ENCODE data around the gene GUCA2B. TPM values are rescaled to one million over a fixed set of nuclear protein-coding genes. Genes with fewer than 3 reads are reported as not detected.

Gene GUCA2B
- total RNA-seq, 1 experiment from 2014 or later, result 0.75 TPM

DNA sequence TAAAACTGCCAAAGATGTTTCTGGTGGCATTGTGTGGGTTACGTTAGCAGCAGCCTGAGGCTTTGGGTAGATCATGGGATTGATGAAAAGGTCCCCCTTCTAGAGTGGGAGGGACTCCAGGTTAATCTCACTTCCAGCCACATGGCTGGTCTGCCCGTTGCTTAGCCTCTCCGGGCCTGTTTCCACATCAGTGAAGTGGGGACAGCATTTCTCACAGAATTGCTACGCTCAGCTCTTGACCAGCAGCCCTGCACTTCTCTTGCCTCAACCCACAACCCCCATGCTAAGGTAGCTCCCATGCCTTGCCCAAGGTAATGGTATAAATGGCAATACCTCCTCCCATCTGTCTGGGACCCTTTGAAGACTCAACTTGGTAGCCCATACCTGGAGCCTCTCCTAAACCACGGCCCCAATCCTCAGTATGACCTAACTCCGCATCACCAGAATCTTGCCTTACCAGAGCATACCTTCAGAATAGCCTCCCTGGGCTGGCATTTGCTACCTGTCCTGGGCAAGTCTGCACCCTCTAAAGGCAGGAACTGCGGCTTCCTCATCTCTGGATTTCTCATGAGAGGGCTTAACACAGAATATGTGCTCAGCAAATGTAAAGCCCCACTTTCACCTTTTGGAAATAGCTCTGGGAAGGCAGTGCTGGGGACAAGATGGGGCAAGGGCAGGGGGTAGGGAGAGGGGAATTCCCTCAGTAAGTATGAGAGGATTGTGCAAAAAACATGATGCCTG, 22.3 kb downstream of the GUCA2B start:
- intact Hi-C loops (cut with micrococcal nuclease; ENCODE audit: unreplicated experiment), result loop anchor here (10.0 kb wide), 2 partner anchors 139 to 289 kb away; partner anchors contain the start of gene CCDC30
- Mint-ChIP-seq H3K36me3 (ENCODE audit: insufficient read depth, unreplicated experiment) (peaks cover 45% of the 10 kb centered on the region), H3K4me3 (ENCODE audit: unreplicated experiment) (no peak overlapping the region), H3K4me1 (ENCODE audit: low read depth, unreplicated experiment) (peaks cover 5% of the 10 kb centered on the region), H3K27ac (ENCODE audit: unreplicated experiment) (no peak overlapping the region), H3K9me3 (ENCODE audit: unreplicated experiment) (no peaks in the 10 kb centered on the region), H3K27me3 (ENCODE audit: insufficient read depth, unreplicated experiment) (no peaks in the 10 kb centered on the region)
- ChIA-PET POLR2A (no interaction called here), CTCF (interaction anchor here (1.1 kb wide), 1 partner anchor 203 kb away, joined by 3 read pairs; no protein-coding TSS in a partner anchor)
- no peak for DNase-seq
- BruUV-seq (replicated peaks), result no TSS peak
- Histone ChIP-seq H3K9me3 (no peaks in the 10 kb centered on the region), H3K4me1 (peaks cover 10% of the 10 kb centered on the region; the same call in 1 of the 2 replicates), H3K27me3 (replicated peaks; ENCODE audit: control insufficient read depth, insufficient read depth, low read length) (no peaks in the 10 kb centered on the region), H3K36me3 (ENCODE audit: control insufficient read depth, insufficient read depth, low read length) (peaks cover 1% of the 10 kb centered on the region), H3K4me3 (ENCODE audit: low read depth, low read length) (no peak overlapping the region)
- TF ChIP-seq, protein P1, sequence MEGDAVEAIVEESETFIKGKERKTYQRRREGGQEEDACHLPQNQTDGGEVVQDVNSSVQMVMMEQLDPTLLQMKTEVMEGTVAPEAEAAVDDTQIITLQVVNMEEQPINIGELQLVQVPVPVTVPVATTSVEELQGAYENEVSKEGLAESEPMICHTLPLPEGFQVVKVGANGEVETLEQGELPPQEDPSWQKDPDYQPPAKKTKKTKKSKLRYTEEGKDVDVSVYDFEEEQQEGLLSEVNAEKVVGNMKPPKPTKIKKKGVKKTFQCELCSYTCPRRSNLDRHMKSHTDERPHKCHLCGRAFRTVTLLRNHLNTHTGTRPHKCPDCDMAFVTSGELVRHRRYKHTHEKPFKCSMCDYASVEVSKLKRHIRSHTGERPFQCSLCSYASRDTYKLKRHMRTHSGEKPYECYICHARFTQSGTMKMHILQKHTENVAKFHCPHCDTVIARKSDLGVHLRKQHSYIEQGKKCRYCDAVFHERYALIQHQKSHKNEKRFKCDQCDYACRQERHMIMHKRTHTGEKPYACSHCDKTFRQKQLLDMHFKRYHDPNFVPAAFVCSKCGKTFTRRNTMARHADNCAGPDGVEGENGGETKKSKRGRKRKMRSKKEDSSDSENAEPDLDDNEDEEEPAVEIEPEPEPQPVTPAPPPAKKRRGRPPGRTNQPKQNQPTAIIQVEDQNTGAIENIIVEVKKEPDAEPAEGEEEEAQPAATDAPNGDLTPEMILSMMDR (IDR thresholded peaks at IDR 0.05; ENCODE audit: insufficient read depth in 1 of 2, low read depth in 1 of 2, low read length in 1 of 2, severe bottlenecking in 1 of 2, unreplicated experiment in 1 of 2), result no peak

DNA sequence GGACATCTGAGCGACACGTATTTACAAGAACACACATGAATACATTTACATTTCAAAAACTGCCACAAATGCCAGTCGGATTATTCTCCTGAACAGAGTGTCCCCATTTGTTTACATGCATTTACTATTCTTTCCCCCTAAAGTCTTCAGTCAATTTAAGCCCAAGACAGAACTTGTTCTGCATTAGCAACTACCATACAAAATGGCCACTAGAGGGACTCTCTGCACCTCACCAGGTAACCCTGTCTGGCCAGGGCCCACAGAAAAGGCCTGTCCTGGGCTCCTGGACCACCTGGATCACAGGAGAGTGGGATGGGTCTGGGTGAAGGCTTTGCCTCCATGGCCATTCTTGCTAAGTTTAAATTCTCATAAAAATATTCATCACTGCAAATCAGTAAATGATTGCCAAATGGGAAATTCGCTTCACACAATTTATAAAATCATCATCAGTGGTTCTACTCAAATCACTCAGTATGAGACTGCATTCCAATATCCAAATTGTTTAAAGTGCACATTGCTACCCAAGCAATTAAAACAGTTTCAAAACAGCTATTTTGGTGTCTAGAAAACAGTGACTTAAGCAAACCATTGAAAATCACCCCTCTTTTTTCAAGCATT, 23.8 kb downstream of the GUCA2B start:
- TF ChIP-seq, protein P1 (IDR thresholded peaks at IDR 0.05; ENCODE audit: insufficient read depth in 1 of 2, low read depth in 1 of 2, low read length in 1 of 2, severe bottlenecking in 1 of 2, unreplicated experiment in 1 of 2), result peak; percentile 68 to 75
- CTCF ChIA-PET, result no interaction called here
- no peaks in the 10 kb centered on the region for H3K9me3 ChIP-seq
- Mint-ChIP-seq H3K4me1 (ENCODE audit: low read depth, unreplicated experiment) (peaks cover 5% of the 10 kb centered on the region), H3K27ac (ENCODE audit: unreplicated experiment) (peak overlapping the region; percentile 53), H3K4me3 (ENCODE audit: unreplicated experiment) (no peak overlapping the region), H3K9me3 (ENCODE audit: unreplicated experiment) (no peaks in the 10 kb centered on the region), H3K36me3 (ENCODE audit: insufficient read depth, unreplicated experiment) (peaks cover 30% of the 10 kb centered on the region), H3K27me3 (ENCODE audit: insufficient read depth, unreplicated experiment) (no peaks in the 10 kb centered on the region)
- intact Hi-C loops (cut with micrococcal nuclease; ENCODE audit: unreplicated experiment), result loop anchor here (10.0 kb wide), 2 partner anchors 138 to 288 kb away; partner anchors contain the start of gene CCDC30
- H3K4me1 ChIP-seq, result peaks cover 10% of the 10 kb centered on the region; the same call in 1 of the 2 replicates
- H3K36me3 ChIP-seq (ENCODE audit: control insufficient read depth, insufficient read depth, low read length), result peaks cover 1% of the 10 kb centered on the region
- peak in 1 of 2 experiments; percentile 56 for DNase-seq
- no peaks in the 10 kb centered on the region for H3K27me3 ChIP-seq (replicated peaks; ENCODE audit: control insufficient read depth, insufficient read depth, low read length)
- TSS peak; percentile 10 for BruUV-seq (replicated peaks)
- POLR2A ChIA-PET, result no interaction called here
- no peak overlapping the region for H3K4me3 ChIP-seq (ENCODE audit: low read depth, low read length)

DNA sequence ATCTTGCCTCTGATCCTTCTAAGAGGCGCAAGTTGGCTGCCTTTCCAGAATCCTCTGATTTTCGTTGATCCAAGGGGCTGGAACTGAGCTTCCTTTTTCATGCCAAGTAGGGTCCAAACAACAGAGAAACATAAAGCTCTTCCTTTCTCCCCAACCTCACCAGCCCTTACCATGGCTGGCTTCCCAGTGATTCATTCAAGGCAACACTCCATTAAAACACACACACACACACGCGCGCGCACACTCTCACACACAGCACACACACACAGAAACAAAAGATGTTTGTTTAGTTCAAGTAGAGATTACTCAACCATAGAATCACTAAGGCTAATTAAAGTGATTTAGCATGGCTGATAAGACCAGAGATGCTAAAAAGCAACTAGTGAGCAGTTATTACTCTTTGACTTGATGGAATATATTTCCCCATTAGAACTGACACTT, 24.4 kb downstream of the GUCA2B start:
- Mint-ChIP-seq H3K27me3 (ENCODE audit: insufficient read depth, unreplicated experiment) (no peaks in the 10 kb centered on the region), H3K36me3 (ENCODE audit: insufficient read depth, unreplicated experiment) (peaks cover 31% of the 10 kb centered on the region), H3K4me3 (ENCODE audit: unreplicated experiment) (no peak overlapping the region), H3K27ac (ENCODE audit: unreplicated experiment) (peak overlapping the region; percentile 53), H3K9me3 (ENCODE audit: unreplicated experiment) (no peaks in the 10 kb centered on the region), H3K4me1 (ENCODE audit: low read depth, unreplicated experiment) (peaks cover 5% of the 10 kb centered on the region)
- H3K36me3 ChIP-seq (ENCODE audit: control insufficient read depth, insufficient read depth, low read length), result peaks cover 1% of the 10 kb centered on the region
- H3K27me3 ChIP-seq (replicated peaks; ENCODE audit: control insufficient read depth, insufficient read depth, low read length), result no peaks in the 10 kb centered on the region
- POLR2A ChIA-PET, result no interaction called here
- peaks cover 10% of the 10 kb centered on the region; the same call in 1 of the 2 replicates for H3K4me1 ChIP-seq
- no peak overlapping the region for H3K4me3 ChIP-seq (ENCODE audit: low read depth, low read length)
- no TSS peak for BruUV-seq (replicated peaks)
- TF ChIP-seq, protein P1 (IDR thresholded peaks at IDR 0.05; ENCODE audit: insufficient read depth in 1 of 2, low read depth in 1 of 2, low read length in 1 of 2, severe bottlenecking in 1 of 2, unreplicated experiment in 1 of 2), result no peak
- intact Hi-C loops (cut with micrococcal nuclease; ENCODE audit: unreplicated experiment), result loop anchor here (10.0 kb wide), 2 partner anchors 137 to 287 kb away; partner anchors contain the start of gene CCDC30
- CTCF ChIA-PET, result no interaction called here
- H3K9me3 ChIP-seq, result no peaks in the 10 kb centered on the region
- DNase-seq, result no peak

Measured in Caco-2 (cell line).